Karpas-422 (cell line): Measurements from ENCODE around the gene TNFAIP3. TPM values are rescaled to one million over a fixed set of nuclear protein-coding genes. Genes with fewer than 3 reads are reported as not detected.

ENCODE experiments used
- DNase-seq: peaks from one replicate; pipeline ENCODE4 v3.0.0-alpha.2; 2015
- H2AFZ ChIP-seq: fragments of 200-600 bp; sonication (generic); 2 replicates; pipeline ENCODE4 v1.6.1; 2014; ENCODE audit warnings: antibody characterized with exemption, low read length, mixed read lengths
- H3K27ac ChIP-seq: fragments of 200-600 bp; sonication (generic); 2 replicates; pipeline ENCODE4 v1.5.1; 2014; ENCODE audit warnings: mild to moderate bottlenecking, low read length, moderate library complexity
- H3K27me3 ChIP-seq: fragments of 200-600 bp; sonication (generic); 2 replicates; pipeline ENCODE4 v1.6.1; 2014; ENCODE audit warnings: low read length, mixed read lengths
- H3K36me3 ChIP-seq: fragments of 200-600 bp; sonication (generic); 2 replicates; pipeline ENCODE4 v1.6.1; 2014; ENCODE audit warnings: low read length, mixed read lengths; ENCODE audit not compliant: insufficient read depth
- H3K4me1 ChIP-seq: fragments of 200-600 bp; sonication (generic); 2 replicates; pipeline ENCODE4 v1.6.1; 2014; ENCODE audit warnings: mild to moderate bottlenecking, low read length, mixed read lengths
- H3K4me2 ChIP-seq: fragments of 200-600 bp; sonication (generic); 2 replicates; pipeline ENCODE4 v1.6.1; 2014; ENCODE audit warnings: low read length, low read depth, mild to moderate bottlenecking; ENCODE audit not compliant: poor library complexity, severe bottlenecking
- H3K4me3 ChIP-seq: fragments of 200-600 bp; sonication (generic); 2 replicates; pipeline ENCODE4 v1.5.1; 2014; ENCODE audit warnings: mild to moderate bottlenecking, antibody characterized with exemption, low read length, mixed read lengths
- H3K79me2 ChIP-seq: fragments of 200-600 bp; sonication (generic); 2 replicates; pipeline ENCODE4 v1.6.1; 2014; ENCODE audit warnings: mild to moderate bottlenecking, low read length, mixed read lengths
- H3K9ac ChIP-seq: fragments of 200-600 bp; sonication (generic); 2 replicates; pipeline ENCODE4 v1.6.0; 2014; ENCODE audit warnings: low read length
- H3K9me2 ChIP-seq: fragments of 200-600 bp; sonication (generic), shearing (Covaris generic); replicated peaks from 2 replicates; pipeline ENCODE4 v1.6.0; 2014; ENCODE audit warnings: mild to moderate bottlenecking, low read length, moderate library complexity; ENCODE audit not compliant: insufficient read depth
- H3K9me3 ChIP-seq: fragments of 300-700, 200-600 bp; sonication (generic); 2 replicates; pipeline ENCODE4 v1.6.1; 2014; ENCODE audit warnings: low read length, mixed read lengths
- H4K20me1 ChIP-seq: fragments of 200-600 bp; sonication (generic); 2 replicates; pipeline ENCODE4 v1.6.1; 2014; ENCODE audit warnings: mild to moderate bottlenecking, antibody characterized with exemption, low read length, low read depth; ENCODE audit not compliant: insufficient read depth
- total RNA-seq: library from RNA; depleted of rRNA; stranded (reverse); fragments of >200 nt; shearing (Covaris generic); gene quantifications from 2 replicates; pipeline ENCODE4 v1.2.3, GENCODE V29; 2014; ENCODE audit warnings: low replicate concordance

The TNFAIP3 gene
- total RNA-seq, 1 experiment from 2014 or later: 0.75 TPM

GRCh38 chr6:137879299-137879698, 12.2 kb downstream of the TNFAIP3 start:
- H3K9me2 ChIP-seq: no peaks in the 10 kb centered on the region
- no peak overlapping the region for H3K4me3 ChIP-seq
- H3K27me3 ChIP-seq: no peaks in the 10 kb centered on the region
- no peaks in the 10 kb centered on the region for H3K79me2 ChIP-seq
- no peak for DNase-seq
- no peak overlapping the region for H3K4me2 ChIP-seq
- H3K36me3 ChIP-seq: no peaks in the 10 kb centered on the region
- H3K27ac ChIP-seq: no peak overlapping the region
- no peak overlapping the region for H2AFZ ChIP-seq
- no peak overlapping the region for H3K9ac ChIP-seq
- no peaks in the 10 kb centered on the region for H3K4me1 ChIP-seq
- H4K20me1 ChIP-seq: no peaks in the 10 kb centered on the region
- no peaks in the 10 kb centered on the region for H3K9me3 ChIP-seq

DNA sequence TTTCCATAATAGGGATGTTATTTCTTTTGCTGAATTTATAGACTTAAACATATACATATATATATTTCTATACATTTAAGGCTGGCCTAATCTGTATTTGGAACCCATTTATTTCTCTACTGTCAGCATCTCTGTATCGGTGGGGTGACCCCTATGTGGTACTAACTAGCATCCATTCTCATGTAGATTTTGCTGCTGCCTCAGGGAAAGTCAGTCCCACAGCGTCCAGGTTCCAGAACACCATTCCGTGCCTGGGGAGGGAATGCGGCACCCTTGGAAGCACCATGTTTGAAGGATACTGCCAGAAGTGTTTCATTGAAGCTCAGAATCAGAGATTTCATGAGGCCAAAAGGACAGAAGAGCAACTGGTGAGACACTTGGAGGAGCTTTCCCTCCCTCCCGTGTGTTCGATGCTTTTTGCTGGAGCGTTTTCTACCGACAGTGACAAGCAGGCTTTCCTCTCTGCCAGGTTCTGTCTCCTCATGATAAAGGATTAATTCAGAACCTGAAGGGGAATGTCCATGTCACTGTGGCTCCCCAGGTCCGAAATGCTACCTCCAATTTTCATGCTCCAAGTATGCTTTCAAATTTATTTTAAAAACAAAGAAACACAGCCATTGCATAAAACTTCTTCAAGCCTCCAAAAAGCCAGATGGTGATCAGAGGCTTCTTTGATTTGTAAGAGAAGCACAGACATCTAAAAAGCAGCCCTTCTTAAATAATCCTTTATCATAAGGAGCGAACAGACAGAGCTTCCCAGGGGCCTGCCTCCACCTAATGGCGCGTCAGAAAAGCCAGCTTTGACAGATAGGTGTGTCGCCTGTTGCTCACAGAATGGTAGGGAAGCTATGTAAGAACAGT, 13.1 kb downstream of the TNFAIP3 start:
- Histone ChIP-seq H4K20me1 (no peaks in the 10 kb centered on the region), H3K4me3 (no peak overlapping the region), H3K27ac (no peak overlapping the region), H3K4me1 (no peaks in the 10 kb centered on the region), H3K9me2 (no peaks in the 10 kb centered on the region), H3K79me2 (no peaks in the 10 kb centered on the region), H3K9ac (no peak overlapping the region), H2AFZ (no peak overlapping the region), H3K4me2 (no peak overlapping the region), H3K27me3 (no peaks in the 10 kb centered on the region), H3K36me3 (no peaks in the 10 kb centered on the region), H3K9me3 (no peaks in the 10 kb centered on the region)
- DNase-seq: no peak

GRCh38 chr6:137880746-137881521, 13.9 kb downstream of the TNFAIP3 start:
- no peak for DNase-seq
- H3K27ac ChIP-seq: no peak overlapping the region
- no peak overlapping the region for H2AFZ ChIP-seq
- H3K36me3 ChIP-seq: no peaks in the 10 kb centered on the region
- H4K20me1 ChIP-seq: no peaks in the 10 kb centered on the region
- H3K9me3 ChIP-seq: no peaks in the 10 kb centered on the region
- no peak overlapping the region for H3K4me2 ChIP-seq
- H3K27me3 ChIP-seq: no peaks in the 10 kb centered on the region
- no peak overlapping the region for H3K4me3 ChIP-seq
- H3K9me2 ChIP-seq: no peaks in the 10 kb centered on the region
- H3K4me1 ChIP-seq: no peaks in the 10 kb centered on the region
- H3K9ac ChIP-seq: no peak overlapping the region
- no peaks in the 10 kb centered on the region for H3K79me2 ChIP-seq

- Histone ChIP-seq H2AFZ (no peak overlapping the region), H3K4me1 (no peaks in the 10 kb centered on the region), H3K36me3 (no peaks in the 10 kb centered on the region), H3K27ac (no peak overlapping the region), H3K9ac (no peak overlapping the region), H3K27me3 (no peaks in the 10 kb centered on the region), H3K9me2 (no peaks in the 10 kb centered on the region), H3K4me3 (no peak overlapping the region), H3K79me2 (no peaks in the 10 kb centered on the region), H4K20me1 (no peaks in the 10 kb centered on the region), H3K9me3 (no peaks in the 10 kb centered on the region), H3K4me2 (no peak overlapping the region)
- DNase-seq: no peak
Observed at GRCh38 chr6:137881522-137881886, 14.4 kb downstream of the TNFAIP3 start.

- peak; percentile 10 for DNase-seq
- no peak overlapping the region for H2AFZ ChIP-seq
- no peaks in the 10 kb centered on the region for H3K36me3 ChIP-seq
- H3K9ac ChIP-seq: no peak overlapping the region
- no peak overlapping the region for H3K27ac ChIP-seq
- no peaks in the 10 kb centered on the region for H4K20me1 ChIP-seq
- H3K4me3 ChIP-seq: no peak overlapping the region
- no peaks in the 10 kb centered on the region for H3K27me3 ChIP-seq
- H3K9me3 ChIP-seq: no peaks in the 10 kb centered on the region
- H3K4me2 ChIP-seq: no peak overlapping the region
- no peaks in the 10 kb centered on the region for H3K4me1 ChIP-seq
- no peaks in the 10 kb centered on the region for H3K79me2 ChIP-seq
- H3K9me2 ChIP-seq: no peaks in the 10 kb centered on the region
Observed at GRCh38 chr6:137882225-137882961, 15.3 kb downstream of the TNFAIP3 start.

- peak; percentile 12 for DNase-seq
- no peak overlapping the region for H2AFZ ChIP-seq
- no peaks in the 10 kb centered on the region for H3K9me3 ChIP-seq
- no peaks in the 10 kb centered on the region for H3K9me2 ChIP-seq
- H3K9ac ChIP-seq: no peak overlapping the region
- no peak overlapping the region for H3K27ac ChIP-seq
- no peaks in the 10 kb centered on the region for H3K27me3 ChIP-seq
- H3K4me1 ChIP-seq: no peaks in the 10 kb centered on the region
- H3K4me3 ChIP-seq: no peak overlapping the region
- no peaks in the 10 kb centered on the region for H3K36me3 ChIP-seq
- H4K20me1 ChIP-seq: no peaks in the 10 kb centered on the region
- H3K4me2 ChIP-seq: no peak overlapping the region
- no peaks in the 10 kb centered on the region for H3K79me2 ChIP-seq
Observed at GRCh38 chr6:137883400-137884148, 16.5 kb downstream of the TNFAIP3 start.

DNA sequence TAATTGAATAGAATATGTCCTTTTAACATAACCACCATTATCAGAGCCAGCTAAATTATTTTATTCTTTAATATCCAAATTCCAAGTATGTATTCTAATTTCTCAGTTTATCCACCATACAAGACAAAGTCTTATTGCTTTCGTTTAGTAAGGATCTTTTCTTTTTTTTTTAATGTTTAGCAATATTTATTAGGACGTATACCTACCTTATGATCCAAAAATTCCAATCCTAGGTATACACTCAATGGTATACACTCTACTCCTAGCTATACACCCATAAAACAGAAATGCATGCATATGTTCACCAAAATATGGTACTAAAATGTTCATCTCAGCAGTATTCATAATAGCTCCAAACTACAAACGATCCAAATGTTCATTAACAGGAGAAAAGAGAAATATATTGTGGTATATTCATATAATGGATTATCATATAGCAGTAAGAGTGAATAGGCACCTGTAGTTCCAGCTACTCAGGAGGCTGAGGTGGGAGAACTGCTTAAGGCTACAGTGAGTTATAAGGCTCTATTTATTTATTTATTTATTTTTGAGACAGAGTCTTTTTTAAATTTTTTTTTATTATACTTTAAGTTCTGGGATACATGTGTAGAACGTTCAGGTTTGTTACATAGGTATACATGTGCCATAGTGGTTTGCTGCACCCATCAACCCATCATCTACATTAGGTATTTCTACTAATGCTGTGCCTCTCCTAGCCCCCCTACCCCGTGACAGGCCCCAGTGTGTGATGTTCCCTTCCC, 17.3 kb downstream of the TNFAIP3 start:
- Histone ChIP-seq H2AFZ (no peak overlapping the region), H3K27me3 (no peaks in the 10 kb centered on the region), H3K9me2 (no peaks in the 10 kb centered on the region), H4K20me1 (no peaks in the 10 kb centered on the region), H3K4me2 (no peak overlapping the region), H3K27ac (no peak overlapping the region), H3K4me1 (no peaks in the 10 kb centered on the region), H3K4me3 (no peak overlapping the region), H3K36me3 (no peaks in the 10 kb centered on the region), H3K9ac (no peak overlapping the region), H3K9me3 (no peaks in the 10 kb centered on the region), H3K79me2 (no peaks in the 10 kb centered on the region)
- DNase-seq: peak; percentile 1
